Measurements from ENCODE around the gene C6orf47. TPM values are rescaled to one million over a fixed set of nuclear protein-coding genes. Genes with fewer than 3 reads are reported as not detected.

The C6orf47 gene
- total and polyA plus RNA-seq, 10 of the 15 experiments (the other 5 are each of a cell fraction or from before 2014, with no cell fraction given) = 0.16 to 20.4 (median 17.3) TPM; not detected in 1

DNA sequence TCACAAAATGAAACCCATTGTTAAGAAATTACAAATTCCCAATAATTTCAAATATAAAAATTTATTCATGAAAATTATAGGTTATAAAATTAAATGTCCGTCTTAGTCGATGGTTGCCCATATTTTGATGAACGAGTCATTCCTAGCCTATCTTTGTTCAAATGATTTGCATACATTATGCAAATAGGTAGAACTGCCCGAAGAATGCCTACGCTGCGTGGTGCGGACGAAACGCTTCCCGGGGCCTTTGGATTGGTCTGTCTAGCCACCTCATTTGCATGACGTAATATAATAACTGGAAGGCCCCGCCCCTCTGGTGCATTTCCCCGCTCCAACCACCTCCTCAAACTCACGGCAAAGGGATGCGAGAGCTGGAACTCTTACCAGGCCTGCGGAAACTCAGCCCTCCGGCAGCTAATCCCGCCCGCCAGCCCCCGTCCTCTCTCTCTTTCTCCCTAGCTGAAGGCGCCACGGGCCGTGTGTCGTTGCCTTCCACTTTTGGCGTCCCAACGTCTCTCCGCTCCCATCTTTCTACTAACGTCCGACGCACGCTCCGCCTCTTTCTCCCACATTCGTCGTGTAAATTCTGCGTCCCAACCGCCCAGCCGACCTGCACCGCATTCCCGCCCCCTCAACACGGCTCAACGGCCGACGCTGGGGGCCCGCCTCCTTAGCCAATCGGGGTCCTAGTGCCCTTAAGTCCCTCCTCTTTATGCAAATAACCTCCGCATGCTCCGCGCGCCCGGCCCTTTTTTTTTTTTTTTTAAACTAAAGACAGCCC lies 40.6 kb downstream of the C6orf47 start:
- Histone ChIP-seq H3K4me3 (peak overlapping the region; percentile 70), H3K36me3 (ENCODE audit: control insufficient read depth in 2 of 2, insufficient read depth in 2 of 2, low read length in 1 of 2) (peaks cover 11 to 20% of the 10 kb centered on the region in 2 experiments; a peak in 3 of 4 replicates), H3K27me3 (replicated peaks in 1 of 2; ENCODE audit: control insufficient read depth in 2 of 2, insufficient read depth in 2 of 2, low read length in 1 of 2) (no peaks in the 10 kb centered on the region), H3K4me1 (ENCODE audit: control insufficient read depth, insufficient read depth, low read length) (peaks cover 21% of the 10 kb centered on the region), H3K27ac (ENCODE audit: control insufficient read depth, insufficient read depth) (peak overlapping the region; percentile 98), H3K9me3 (replicated peaks; ENCODE audit: control insufficient read depth, insufficient read depth, low read length) (no peaks in the 10 kb centered on the region), H4K20me1 (ENCODE audit: control insufficient read depth, insufficient read depth) (peaks cover 4% of the 10 kb centered on the region; the same call in 1 of the 2 replicates), H2AFZ (ENCODE audit: control insufficient read depth, low read depth, low read length) (peak overlapping the region; percentile 77), H3K9ac (ENCODE audit: control insufficient read depth, insufficient read depth, low read length) (peak overlapping the region; percentile 77), H3K79me2 (ENCODE audit: control insufficient read depth, insufficient read depth, low read length) (peaks cover 48% of the 10 kb centered on the region), H3K4me2 (ENCODE audit: control insufficient read depth, insufficient read depth) (peak overlapping the region; percentile 80)
- 0% methylated on average over 37 of the region's 50 CpGs for WGBS (ENCODE audit: insufficient coverage, insufficient replicate concordance, low lambda C conversion rate, missing lambda C conversion rate)
- in situ Hi-C loops (cut with MboI) = no loop called here
- TSS peak; percentile 97 for BruUV-seq (replicated peaks)
- SMC1A ChIA-PET (ENCODE audit: uncharacterized antibody, unreplicated experiment) = interaction anchor here (0.7 to 1.0 kb wide), 4 partner anchors 10 to 61 kb away, joined by 3 read pairs; partner anchors contain the start of genes GPANK1 and LY6G5C
- DNase-seq (ENCODE audit: low read depth, low spot score) = peak; percentile 96
- RAD21 ChIA-PET (ENCODE audit: unreplicated experiment) = interaction anchor here (0.5 kb wide), 1 partner anchor 24 kb away, joined by 3 read pairs; no protein-coding TSS in a partner anchor
- CTCF ChIA-PET = interaction anchor here (0.7 to 1.0 kb wide), 2 partner anchors 22 to 23 kb away, joined by 3 to 4 read pairs; no protein-coding TSS in a partner anchor
- peak; percentile 89 for ATAC-seq
- POLR2A ChIA-PET = interaction anchor here (0.6 to 1.0 kb wide), 7 partner anchors 40 to 163 kb away, joined by 3 to 4 read pairs (median 3); partner anchors contain the start of genes CLIC1, DDX39B and TNF
- intact Hi-C loops (cut with micrococcal nuclease; ENCODE audit: unreplicated experiment) = loop anchor here (1.0 to 5.0 kb wide), 3 partner anchors 32 to 123 kb away; partner anchors contain the start of genes BAG6 and MICB
- FAIRE-seq = peak; percentile 94
- TF ChIP-seq TAF1 (IDR thresholded peaks at IDR 0.05; ENCODE audit: borderline replicate concordance, low read depth, low read length) (peak; percentile 79; the same call in 1 of the 2 replicates), RB1 (IDR thresholded peaks at IDR 0.05; ENCODE audit: borderline replicate concordance) (peak; percentile 57; the same call in 1 of the 2 replicates), HDAC2 (IDR thresholded peaks at IDR 0.05) (no peak), KDM1A (IDR thresholded peaks at IDR 0.05; ENCODE audit: borderline replicate concordance) (no peak), BRCA1 (IDR thresholded peaks at IDR 0.05; ENCODE audit: low read depth, low read length) (no peak), EED (IDR thresholded peaks at IDR 0.05; ENCODE audit: low read depth) (peak; percentile 69), SUZ12 (IDR thresholded peaks at IDR 0.05; ENCODE audit: unreplicated experiment) (no peak), ZNF207 (IDR thresholded peaks at IDR 0.05; ENCODE audit: borderline replicate concordance) (peak; percentile 97; the same call in 1 of the 2 replicates), CBX3 (IDR thresholded peaks at IDR 0.05; ENCODE audit: borderline replicate concordance, low read depth) (no peak), TCF12 (IDR thresholded peaks at IDR 0.05; ENCODE audit: low read depth, low read length) (0 out of 2 replicates have a peak, but pooled peaks have one; percentile 35), ZNF24 (IDR thresholded peaks at IDR 0.05) (no peak), WRNIP1 (IDR thresholded peaks at IDR 0.05; ENCODE audit: borderline replicate concordance, low read depth, low read length) (no peak)
- TF ChIP-seq, protein P1, sequence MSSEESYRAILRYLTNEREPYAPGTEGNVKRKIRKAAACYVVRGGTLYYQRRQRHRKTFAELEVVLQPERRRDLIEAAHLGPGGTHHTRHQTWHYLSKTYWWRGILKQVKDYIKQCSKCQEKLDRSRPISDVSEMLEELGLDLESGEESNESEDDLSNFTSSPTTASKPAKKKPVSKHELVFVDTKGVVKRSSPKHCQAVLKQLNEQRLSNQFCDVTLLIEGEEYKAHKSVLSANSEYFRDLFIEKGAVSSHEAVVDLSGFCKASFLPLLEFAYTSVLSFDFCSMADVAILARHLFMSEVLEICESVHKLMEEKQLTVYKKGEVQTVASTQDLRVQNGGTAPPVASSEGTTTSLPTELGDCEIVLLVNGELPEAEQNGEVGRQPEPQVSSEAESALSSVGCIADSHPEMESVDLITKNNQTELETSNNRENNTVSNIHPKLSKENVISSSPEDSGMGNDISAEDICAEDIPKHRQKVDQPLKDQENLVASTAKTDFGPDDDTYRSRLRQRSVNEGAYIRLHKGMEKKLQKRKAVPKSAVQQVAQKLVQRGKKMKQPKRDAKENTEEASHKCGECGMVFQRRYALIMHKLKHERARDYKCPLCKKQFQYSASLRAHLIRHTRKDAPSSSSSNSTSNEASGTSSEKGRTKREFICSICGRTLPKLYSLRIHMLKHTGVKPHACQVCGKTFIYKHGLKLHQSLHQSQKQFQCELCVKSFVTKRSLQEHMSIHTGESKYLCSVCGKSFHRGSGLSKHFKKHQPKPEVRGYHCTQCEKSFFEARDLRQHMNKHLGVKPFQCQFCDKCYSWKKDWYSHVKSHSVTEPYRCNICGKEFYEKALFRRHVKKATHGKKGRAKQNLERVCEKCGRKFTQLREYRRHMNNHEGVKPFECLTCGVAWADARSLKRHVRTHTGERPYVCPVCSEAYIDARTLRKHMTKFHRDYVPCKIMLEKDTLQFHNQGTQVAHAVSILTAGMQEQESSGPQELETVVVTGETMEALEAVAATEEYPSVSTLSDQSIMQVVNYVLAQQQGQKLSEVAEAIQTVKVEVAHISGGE (CRISPR knock-in tag; IDR thresholded peaks at IDR 0.05) = peak; percentile 31; the same call in 1 of the 2 replicates
- TF ChIP-seq, protein P2, sequence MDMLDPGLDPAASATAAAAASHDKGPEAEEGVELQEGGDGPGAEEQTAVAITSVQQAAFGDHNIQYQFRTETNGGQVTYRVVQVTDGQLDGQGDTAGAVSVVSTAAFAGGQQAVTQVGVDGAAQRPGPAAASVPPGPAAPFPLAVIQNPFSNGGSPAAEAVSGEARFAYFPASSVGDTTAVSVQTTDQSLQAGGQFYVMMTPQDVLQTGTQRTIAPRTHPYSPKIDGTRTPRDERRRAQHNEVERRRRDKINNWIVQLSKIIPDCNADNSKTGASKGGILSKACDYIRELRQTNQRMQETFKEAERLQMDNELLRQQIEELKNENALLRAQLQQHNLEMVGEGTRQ (IDR thresholded peaks at IDR 0.05; ENCODE audit: borderline replicate concordance, low read depth, low read length) = no peak; the same call in 1 of the 2 replicates
- TF ChIP-seq, protein P3, sequence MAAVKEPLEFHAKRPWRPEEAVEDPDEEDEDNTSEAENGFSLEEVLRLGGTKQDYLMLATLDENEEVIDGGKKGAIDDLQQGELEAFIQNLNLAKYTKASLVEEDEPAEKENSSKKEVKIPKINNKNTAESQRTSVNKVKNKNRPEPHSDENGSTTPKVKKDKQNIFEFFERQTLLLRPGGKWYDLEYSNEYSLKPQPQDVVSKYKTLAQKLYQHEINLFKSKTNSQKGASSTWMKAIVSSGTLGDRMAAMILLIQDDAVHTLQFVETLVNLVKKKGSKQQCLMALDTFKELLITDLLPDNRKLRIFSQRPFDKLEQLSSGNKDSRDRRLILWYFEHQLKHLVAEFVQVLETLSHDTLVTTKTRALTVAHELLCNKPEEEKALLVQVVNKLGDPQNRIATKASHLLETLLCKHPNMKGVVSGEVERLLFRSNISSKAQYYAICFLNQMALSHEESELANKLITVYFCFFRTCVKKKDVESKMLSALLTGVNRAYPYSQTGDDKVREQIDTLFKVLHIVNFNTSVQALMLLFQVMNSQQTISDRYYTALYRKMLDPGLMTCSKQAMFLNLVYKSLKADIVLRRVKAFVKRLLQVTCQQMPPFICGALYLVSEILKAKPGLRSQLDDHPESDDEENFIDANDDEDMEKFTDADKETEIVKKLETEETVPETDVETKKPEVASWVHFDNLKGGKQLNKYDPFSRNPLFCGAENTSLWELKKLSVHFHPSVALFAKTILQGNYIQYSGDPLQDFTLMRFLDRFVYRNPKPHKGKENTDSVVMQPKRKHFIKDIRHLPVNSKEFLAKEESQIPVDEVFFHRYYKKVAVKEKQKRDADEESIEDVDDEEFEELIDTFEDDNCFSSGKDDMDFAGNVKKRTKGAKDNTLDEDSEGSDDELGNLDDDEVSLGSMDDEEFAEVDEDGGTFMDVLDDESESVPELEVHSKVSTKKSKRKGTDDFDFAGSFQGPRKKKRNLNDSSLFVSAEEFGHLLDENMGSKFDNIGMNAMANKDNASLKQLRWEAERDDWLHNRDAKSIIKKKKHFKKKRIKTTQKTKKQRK (IDR thresholded peaks at IDR 0.05; ENCODE audit: low read depth, low read length) = no peak
